NCI-H460 (cell line): ENCODE data around the gene ZNF331. TPM values are rescaled to one million over a fixed set of nuclear protein-coding genes. Genes with fewer than 3 reads are reported as not detected.
"Not testable (repeated sequence)": the region's sequence is repeated elsewhere in the genome, so short reads cannot be mapped to it uniquely, and the experiment has no call there.

Experiments
- DNase-seq: peaks from one replicate; pipeline ENCODE4 v3.0.0-alpha.2; 2016; ENCODE audit warnings: low read depth; ENCODE audit errors: extremely low read depth
- polyA plus RNA-seq: library from polyadenylated mRNA; depleted of rRNA; stranded (reverse); fragments of >200 nt; gene quantifications from 2 replicates; pipeline ENCODE4 v1.2.3, GENCODE V29; 2014; cell fraction: nucleus; rRNA removed
- total RNA-seq: library from RNA; depleted of rRNA; stranded (reverse); fragments of >200 nt; shearing (Covaris generic); gene quantifications from 2 replicates; pipeline ENCODE4 v1.2.3, GENCODE V29; 2014; rRNA removed

Gene ZNF331
- 0.07 TPM in 1 of 2 replicates, not detected in the other for total RNA-seq
- polyA plus RNA-seq = 0.07 TPM in 1 of 2 replicates, not detected in the other

DNA sequence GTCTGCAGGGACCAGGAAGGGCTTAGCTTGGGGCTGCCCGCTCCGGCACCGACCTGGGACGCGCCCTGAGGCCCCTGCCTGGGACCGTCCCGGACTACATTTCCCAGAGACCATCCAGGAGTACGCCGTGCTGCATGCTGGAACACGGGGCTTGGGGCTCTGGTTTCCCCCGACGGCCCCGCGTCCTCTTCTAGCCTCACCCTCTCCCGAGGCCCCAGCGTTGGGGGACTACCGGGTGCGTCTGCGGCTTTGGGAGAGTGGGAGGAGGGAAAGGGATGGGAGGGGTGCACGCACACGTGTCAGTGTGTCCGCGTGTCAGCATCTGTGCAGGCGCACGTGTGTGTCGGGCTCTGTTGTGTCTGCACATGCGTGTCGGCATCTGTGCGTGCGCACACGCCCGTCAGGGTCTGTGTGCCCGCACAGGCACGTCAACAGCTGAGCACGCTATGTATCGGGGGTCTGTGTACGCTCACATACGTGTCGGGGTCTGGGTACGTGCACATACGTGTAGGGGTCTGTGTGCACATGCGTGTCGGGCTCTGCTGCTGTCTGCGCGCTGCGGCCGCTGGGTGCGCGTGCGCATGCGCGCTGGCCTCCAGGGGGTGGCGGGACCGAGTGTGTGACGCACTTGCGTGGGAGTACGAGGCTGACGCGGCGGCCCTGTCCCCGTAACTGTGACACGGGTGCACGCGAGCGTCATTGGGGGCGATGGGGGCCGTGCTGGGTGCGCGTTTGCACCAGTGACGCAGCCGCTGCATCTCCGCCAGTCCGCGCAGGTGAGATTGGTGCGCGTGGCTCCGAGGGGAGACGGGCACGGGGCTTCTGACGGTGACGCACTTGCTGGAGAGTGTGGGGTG is at the start of gene ZNF331:
TSS of gene ZNF331 (plus strand) at position 625 of the 857 bp plus-strand sequence. CDS start 31,232 bp downstream, outside the sequence.
- no peak for DNase-seq

DNA sequence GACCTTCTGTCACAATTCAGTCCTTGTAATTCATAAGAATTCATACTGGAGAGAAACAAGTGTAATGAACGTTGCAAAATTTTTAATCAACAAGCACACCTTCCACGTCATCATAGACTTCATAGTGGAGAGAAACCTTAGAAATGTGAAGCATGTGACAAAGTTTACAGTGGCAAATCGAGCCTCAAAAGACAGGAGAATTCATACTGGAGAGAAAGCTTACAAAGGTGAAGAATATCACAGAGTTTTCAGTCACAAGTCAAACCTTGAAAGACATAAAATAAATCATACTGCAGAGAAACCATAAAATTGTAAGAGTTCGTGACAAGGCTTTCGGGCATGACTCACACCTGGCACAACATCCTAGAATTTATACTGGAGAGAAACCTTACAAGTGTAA is 45.8 kb upstream of the ZNF331 start:
- no peak for DNase-seq

DNA sequence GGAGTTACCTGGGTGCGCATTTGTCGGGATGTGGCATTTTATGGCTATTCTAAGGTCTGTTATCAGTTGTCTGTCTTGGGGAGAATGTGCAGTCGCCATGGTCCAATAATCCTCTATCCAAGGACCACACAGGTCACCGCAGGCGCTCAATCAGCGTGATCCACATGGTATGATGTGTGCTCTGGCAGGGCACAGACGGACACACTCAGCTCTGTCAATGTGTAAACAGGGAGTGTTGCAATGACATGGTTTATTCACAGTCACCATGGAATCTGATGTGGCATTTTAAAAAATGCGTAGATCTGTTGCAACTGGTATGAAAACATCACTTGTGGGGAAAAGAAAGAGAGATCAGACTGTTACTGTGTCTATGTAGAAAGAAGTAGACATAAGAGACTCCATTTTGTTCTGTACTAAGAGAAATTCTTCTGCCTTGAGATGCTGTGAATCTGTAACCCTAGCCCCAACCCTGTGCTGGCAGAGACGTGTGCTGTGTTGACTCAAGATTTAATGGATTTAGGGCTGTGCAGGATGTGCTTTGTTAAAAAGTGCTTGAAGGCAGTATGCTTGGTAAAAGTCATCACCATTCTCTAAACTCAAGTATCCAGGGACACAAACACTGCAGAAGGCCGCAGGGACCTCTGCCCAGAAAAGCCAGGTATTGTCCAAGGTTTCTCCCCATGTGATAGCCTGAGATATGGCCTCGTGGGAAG is 40.5 kb upstream of the ZNF331 start:
- not testable (repeated sequence) for DNase-seq

DNA sequence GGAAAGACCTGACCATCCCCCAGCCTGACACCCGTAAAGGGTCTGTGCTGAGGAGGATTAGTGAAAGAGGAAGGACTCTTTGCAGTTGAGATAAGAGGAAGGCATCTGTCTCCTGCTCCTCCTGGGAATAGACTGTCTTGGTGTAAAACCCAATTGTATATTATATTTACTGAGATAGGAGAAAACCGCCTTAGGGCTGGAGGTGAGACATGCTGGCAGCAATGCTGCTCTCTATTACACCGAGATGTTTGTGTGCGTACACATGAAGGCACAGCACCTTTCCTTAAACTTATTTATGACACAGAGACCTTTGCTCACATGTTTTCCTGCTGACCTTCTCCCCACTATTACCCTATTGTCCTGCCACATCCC is 39.9 kb upstream of the ZNF331 start:
- not testable (repeated sequence) for DNase-seq

DNA sequence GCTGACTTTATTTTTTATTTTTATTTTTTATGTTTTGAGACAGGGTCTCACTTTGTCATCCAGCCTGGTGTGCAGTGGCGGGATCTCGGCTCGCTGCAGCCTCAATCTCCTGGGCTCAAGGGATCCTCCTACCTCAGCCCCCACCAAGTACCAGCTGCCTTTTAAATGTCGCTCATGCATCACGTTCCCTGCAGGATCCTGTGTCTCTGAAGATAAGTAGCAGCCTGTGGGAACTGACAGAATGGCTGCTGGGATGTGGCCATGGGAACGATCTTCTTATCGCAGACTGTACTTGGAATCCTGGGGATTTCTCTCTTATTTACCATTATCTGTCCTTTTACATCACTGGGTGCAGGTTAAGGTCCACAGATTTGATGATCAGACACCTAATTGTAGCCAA is 34.8 kb upstream of the ZNF331 start:
- DNase-seq = not testable (repeated sequence)

DNA sequence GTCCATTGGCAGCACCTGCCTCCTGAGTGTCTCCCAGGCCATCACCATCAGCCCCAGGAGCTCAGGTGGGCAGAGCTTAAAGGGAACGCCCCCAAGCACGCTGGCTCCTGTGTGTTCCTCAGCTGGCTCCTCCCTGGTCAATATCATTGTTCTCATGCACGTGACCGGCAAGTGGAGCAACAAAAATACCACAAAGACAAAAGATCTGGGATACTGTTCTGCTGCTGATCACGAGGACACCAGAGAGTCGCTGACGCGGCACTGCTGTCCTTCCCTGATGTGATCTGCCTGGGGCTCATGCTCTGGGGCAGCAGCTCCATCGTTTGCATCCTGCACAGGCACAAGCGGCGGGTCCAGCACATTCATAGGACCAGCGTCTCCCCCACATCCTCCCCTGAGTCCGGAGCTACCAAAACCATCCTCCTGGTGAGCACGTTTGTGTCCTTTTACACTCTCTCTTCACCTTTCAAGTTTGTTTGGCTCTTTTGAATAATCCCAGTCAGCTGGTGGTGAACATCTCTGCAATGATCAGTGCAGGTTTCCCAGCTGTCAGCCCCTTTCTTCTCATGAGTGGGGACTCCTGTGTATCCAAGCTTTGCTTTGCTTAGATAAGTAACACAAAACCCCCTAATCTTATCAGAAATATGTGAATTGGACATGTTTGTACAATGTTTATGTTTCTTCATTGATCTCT is 34.1 kb upstream of the ZNF331 start:
- DNase-seq = not testable (repeated sequence)

DNA sequence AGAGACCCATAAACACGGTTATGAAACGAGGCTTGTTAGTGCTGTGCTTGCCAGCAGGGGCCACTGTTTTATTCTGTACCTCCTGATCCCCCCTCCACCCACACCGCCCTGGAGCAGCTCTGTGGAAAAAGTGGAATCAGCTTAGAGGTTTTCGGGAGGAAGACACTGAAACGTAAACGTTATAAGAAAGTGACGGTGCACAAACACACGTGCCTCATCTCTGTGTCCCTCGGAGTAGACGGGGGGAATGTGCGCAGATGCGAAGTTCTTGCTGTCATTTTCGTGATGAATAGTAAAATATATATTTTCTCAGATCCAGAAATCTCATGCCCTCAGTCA is 33.6 kb upstream of the ZNF331 start:
- not testable (repeated sequence) for DNase-seq

DNA sequence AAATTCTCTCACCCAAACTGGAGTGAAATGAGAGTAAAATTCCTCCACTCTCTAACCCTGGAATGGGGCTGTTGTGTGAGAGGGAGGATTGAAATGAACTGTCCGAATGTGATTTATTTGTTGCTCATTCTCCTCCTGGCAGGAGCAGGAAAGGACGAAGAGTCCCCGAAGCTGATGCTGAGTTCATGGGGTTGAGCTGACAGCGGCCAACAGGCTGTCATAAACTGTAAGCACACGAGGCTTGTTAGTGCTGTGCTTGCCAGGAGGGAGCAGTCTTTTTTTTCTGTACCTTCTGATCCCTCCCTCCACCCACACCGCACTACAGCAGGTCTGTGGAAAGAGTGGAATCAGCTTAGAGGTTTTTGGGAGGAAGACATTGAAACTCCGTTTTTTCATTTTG is 33.1 kb upstream of the ZNF331 start:
- DNase-seq = no peak

DNA sequence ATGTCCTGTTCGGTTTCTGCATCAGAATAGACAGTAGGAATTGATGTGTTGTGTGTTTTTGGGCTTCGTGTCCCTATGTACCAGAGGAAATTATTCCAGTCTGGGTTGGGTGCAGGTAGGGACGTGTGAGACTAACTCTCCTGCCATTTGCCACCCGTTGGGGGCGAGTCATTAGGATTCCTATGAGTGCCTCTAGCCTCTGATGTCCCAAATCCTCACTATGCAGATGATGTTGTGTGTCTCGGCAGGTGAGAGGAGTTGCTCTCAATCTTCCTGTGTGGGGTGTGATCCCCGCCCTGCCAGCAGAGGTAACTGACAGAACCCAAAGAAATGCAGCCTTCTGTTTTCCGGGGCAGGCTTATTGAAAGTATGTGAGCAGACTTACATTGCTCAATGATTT is 31.2 kb upstream of the ZNF331 start:
- DNase-seq = no peak

DNA sequence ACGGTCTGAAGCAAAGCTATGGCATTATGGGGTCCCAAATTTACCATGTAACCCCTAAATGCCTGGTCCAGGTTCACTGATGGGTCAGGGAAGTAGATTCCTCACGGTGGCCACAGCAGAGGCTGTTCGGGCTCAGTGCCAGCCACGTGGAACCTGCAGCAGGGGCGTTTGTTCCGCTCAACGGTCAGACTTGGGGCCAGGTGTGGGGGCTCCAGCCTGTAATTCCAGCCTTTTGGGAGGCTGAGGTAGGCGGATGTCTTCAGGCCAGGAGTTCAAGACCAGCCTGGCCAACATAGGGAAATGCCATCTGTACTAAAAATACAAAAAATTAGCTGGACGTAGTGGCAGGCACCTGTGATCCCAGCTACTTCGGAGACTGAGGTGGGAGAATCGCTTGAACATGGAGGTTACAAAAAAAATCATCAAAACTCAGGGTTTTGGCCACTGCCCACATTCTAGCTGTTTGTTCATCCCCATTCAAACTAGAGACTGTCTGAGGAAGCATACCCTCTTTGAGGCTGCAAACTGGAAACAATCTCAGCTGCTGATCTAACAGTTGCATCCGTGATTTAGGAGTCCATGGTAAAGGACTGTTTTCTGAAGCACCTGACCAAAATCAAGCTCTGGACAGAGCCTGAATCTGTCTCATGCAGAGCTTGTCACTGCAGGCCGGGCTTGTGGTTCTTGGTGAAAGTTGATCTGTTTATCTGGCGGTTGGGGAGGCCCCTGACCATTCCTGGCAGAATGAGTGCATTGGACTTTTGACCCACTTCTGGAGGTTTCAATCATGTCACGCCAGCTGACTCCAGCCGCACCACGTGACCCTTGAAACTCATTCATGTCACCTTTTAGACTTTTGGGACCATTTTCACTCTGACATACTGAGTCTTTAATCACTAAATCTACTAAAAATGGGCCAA is 30.2 kb upstream of the ZNF331 start:
- no peak for DNase-seq

DNA sequence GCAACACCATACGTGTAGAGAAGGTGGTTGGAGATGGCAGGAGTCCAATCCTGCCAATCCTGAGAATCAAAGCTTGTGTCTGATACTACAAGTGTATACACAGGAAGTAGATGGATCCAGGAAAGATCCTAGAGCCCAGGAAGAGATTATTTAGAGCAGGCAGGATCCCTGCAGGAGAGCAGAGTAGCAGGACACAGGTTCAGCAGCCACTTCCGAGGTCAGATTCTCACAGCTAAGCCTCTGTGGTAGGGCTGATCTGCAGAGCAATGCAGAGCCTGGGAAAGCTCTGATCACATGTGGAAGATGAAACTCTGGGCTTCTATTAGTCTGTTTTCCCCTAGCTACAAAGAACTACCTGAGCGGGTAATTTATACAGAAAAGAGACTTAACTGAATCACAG is 28.5 kb upstream of the ZNF331 start:
- DNase-seq = no peak

DNA sequence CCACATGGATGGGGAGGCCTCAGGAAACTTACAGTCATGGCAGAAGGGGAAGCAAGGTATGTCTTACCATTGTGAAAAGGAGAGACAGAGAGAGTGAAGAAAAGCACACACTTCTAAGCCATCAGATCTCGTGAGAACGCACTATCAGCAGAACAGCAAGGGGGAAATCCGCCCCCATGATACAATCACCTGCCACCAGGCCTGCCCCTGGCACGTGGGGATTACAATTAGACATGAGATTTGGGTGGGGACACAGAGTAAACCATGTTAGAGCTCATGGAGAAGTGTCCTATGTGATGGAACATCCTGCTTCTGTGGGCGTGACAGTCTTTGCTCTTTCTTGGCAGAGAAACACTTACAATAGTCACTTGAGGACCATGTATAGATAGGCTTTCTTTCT is 28.1 kb upstream of the ZNF331 start:
- no peak for DNase-seq

DNA sequence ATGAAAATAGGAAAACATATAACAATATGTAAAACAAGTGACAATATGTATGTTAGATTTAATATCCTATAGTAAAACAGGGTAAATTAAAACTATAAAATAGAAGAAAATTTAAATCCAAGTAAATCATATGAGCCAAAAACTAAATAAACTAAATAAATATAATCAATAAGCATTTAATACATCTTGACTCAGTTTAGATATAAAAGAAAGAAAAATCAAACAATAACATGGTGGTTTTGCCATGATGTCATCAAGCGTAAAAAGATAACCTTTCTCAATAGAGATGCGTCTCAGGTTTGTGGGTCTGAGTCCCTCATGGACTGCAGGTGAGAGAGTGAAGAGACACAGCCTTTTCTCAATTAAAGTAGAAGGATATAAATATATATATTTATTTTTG is 26.6 kb upstream of the ZNF331 start:
- DNase-seq = no peak

DNA sequence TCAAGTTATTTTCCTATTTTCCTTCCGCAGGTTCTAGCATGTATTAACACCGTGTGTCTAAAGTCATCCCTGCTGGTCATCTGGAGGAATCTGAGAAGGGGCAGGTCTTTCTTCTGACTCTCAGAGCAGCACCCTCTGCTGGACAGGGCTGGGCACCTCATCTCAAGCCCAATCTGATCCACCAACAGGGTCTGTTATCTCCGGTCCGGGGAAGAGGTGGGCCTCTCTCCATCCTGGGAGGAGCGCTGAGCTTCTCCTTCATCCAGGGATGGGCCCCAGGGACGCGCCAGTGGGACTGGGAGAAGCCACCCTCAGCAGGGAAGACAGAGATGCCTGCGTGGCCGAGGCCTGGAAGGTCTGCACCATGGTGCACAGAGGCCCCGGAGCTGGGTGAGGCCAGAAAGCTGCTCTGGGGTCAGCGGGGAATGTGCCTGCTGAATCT is 26.0 kb upstream of the ZNF331 start:
- no peak for DNase-seq

DNA sequence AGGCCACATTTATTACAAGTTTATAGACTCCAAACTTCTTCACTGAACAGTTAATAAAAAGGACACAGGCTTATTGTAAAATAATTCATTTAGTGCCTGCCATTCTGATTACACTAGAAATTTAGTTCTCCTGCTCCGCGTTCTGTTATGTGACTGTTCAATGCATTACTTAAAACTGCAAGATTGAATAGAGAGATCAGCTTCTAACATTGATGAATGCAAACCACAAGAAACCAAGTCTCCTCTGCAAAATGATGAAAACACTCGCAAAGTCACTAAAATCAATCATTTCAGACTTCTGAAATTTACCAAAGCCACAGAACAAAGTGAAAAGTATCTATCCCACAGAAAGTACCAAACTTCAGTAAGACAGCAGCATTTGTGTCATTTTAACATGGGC is 22.9 kb upstream of the ZNF331 start:
- DNase-seq = not testable (repeated sequence)

DNA sequence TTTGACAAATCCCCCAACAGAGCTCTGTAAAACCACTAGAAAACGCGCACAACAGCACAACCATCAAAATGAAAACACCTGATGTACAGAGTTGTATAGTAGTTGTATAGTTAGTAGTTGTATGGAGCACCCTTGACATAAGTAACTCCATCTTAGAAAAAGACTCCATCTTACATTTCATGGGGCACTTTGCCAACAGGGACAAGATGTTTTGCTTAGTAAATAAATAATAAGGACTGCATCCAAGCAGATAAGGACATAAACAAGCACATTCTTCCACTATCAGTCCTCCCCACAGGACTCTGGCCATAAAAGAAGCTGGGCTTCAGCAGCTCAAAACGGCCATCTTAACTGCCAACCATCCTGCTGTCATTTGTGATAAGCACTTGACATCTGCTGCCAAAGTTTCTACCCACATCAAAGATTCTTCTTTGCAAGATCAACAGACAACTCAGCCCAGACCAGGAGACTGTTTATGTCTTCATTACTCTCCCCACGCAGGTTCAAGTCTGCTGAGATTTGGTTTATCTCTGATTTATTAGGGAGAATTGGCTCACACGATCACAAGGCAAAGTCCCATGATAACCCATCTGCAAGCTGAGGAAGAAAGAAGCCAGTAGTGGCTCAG is 20.7 kb upstream of the ZNF331 start:
- DNase-seq = no peak

DNA sequence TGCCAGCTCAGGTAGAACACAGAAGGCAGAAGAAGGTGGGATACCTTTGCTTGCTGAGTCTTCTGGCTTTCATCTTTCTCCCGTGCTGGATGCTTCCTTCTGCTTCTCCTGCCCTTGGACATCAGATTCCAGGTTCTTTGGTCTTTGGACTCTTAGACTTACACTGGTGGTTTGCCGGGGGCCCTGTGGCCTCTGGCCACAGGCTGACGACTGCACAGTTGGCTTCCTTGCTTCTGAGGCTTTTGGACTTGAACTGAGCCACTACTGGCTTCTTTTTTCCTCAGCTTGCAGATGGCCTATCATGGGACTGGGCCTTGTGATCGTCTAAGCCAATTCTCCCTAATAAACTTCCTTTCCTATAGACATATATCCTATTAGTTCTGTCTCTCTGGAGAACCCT is 19.8 kb upstream of the ZNF331 start:
- DNase-seq = no peak

DNA sequence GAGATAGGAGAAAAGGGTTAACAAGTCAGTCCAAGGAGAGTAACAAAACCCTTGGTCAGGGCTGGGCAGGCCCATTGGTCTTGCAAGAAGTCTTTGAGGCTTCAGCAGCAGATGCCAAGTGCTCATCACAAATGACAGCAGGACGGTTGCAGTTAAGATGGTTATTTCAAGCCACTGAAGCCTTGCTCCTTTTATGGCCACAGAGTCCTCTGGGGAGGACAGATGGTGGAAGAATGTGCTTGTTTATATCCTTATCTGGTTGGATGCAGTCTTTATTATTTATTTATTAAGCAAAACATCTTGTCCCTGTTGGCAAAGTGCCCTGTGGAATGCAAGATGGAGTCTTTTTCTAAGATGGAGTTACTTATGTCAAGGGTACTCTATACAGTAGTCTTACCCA is 19.2 kb upstream of the ZNF331 start:
- no peak for DNase-seq

DNA sequence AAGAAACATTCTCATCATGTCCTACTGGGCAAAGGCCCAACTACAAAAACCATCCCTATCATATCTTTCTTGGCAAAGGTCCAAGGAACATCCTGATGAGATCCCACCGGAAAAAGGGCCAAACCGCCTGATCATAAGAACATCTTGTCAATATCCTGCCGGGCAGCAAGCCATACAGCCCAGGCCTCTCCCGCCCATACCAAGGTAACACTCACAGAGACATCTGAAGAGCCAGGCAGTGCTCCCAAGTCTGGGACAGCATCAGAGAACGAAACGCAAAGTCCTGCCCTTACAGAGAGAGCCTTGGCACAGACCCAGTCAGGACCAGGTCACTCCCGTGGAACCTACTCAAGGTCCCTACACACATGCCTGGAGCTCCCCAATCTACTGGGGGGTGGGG is 18.5 kb upstream of the ZNF331 start:
- no peak for DNase-seq

DNA sequence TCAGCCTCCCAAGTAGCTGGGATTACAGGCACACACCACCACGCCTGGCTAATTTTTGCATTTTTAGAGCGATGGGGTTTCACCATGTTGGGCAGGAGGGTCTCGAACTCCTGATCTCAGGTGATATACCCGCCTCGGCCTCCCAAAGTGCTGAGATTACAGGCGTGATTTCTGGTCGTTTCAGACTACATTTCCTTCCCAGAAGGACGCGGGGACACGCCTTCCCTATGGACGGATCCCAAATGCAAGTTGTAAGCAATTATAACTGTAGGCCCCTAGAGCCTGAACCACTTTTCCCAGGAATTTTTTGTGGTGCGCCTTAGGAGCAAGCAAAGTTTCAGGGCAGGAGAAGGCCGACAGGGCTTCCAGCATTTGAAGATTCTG is 17.8 kb upstream of the ZNF331 start:
- no peak for DNase-seq
